ENCODE results near the gene CD48. TPM values are rescaled to one million over a fixed set of nuclear protein-coding genes. Genes with fewer than 3 reads are reported as not detected.
"Not testable (repeated sequence)": the region's sequence is repeated elsewhere in the genome, so short reads cannot be mapped to it uniquely, and the experiment has no call there.

CD48 gene
- polyA plus RNA-seq, 4 donors: 1.1 to 1.8 (median 1.5) TPM

DNA sequence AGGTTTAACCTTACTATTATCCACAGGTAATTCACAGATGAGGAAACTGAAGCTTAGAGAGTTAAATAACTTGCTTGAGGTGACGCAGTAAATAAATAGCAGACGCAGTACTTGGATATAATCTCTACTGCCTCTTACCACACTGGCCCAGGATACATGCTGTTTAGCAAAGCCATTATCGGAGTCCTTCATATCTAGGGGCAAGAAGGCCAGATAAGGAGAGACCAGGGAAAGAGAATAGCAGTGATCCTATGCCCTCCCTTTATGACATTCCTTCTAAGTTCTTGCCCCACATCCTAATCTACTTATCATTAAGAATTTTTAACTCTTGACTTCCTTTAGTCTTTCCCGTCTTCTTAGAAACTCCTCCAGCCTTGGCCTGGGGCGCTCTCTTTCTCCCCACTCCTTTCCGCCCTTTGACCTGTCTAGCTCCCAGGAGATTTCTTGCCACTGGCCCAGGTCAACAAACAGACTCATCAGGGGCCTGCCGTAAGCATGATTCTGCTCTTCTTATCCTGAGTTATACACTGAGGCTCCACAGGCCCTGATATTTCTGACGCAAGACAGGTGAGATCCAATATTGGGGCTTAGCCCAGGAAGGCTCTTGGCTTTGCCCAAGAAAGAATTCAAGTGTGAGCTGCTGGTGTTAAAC, 53.3 kb downstream of the CD48 start:
- DNase-seq (ENCODE audit: low read depth in 4 of 4, low spot score in 3 of 4): no peak

DNA sequence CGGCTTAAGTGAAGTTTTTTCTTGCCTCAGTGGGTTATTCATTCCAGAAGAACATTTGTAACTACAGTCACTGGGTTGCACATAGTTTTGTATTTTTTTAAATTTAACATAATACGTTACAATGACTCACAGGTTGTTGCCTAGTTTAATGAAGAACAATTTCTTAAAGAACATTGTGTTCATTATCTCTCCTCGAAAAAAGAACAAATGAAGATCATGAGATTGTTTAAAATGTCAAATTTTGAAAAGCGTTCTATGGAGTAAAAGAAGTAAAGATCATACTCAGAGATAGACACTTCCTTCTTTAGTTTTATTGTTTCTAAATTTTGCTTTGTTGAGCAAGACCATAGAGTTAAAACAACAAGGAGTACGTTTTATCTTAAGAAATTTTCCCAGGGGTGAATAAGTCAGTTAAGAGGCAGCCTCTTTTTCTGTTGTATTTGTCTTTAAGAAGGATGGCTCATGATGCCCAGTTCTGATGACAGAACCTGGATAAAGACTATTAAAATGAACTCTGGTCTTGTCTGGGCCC, 54.3 kb downstream of the CD48 start:
- no peak for DNase-seq (ENCODE audit: low read depth in 4 of 4, low spot score in 3 of 4)

DNA sequence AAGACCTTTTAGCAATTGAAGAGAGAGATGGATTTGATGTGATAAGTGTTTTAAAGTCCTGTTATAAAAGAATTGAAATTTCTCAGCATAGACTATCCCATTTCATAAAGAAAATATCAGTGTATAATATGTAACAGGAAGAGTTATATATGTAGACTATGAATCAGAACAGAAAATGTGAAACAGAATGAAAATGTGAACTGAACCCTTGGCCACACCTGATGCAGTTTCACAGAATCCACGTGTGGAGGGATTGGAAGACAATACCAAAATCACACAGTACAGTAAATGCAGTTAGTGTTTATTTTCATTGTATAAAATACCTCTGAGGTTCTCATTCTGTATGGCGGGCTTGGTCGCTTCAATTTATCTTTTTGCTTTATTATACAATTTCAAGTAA, 54.9 kb downstream of the CD48 start:
- no peak for DNase-seq (ENCODE audit: low read depth in 4 of 4, low spot score in 3 of 4)

DNA sequence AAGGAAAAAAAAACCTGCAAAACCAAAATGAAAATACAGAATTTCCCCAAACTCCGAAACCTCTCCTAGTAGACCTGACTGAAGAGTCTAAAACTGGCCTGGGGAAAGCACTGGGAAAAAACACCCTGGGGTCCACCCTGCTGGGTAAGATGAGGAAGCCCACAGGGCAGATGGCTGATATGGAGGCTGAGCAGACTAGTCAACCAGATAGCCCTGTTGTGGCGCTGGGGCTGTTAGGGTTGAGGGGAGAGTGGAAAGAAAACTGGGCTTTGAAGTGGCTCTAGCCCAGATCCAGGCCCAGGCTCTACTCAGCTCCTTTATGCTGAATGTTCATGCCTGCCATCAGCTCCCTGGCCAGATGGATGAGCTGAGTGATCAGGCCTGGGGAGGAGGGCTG, 58.0 kb downstream of the CD48 start:
- no peak for DNase-seq (ENCODE audit: low read depth in 4 of 4, low spot score in 3 of 4)

DNA sequence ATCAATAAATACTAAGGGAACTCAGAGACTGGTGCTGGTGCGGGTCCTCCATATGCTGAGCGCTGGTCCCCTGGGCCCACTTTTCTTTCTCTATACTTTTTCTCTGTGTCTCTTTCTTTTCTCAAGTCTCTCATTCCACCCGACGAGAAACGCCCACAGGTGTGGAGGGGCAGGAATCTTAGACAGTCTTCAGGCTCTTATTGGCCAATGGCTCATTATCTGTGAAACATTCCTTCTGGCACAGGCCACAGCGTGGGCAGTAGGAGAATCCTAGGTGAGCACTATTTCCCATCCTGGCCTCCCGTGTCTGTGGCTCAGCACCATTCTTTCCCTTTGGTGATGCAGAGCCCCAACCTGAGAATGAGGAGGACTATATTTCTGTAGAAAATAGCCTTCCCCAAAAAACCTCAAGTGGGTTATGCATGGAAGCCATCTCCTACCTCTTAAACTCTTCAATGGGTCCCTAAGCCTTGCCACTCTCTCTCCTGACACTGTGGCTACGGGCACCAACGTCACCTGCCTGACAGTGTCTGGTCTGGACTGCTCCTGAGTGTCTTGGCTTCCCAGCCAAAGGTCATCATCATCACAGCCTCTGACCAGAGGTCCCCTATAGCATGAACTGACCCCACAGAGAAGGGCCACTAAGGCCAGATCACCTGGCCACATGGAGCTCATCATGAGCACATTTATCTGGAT, 58.5 kb downstream of the CD48 start:
- DNase-seq (ENCODE audit: low read depth in 4 of 4, low spot score in 3 of 4): no peak

DNA sequence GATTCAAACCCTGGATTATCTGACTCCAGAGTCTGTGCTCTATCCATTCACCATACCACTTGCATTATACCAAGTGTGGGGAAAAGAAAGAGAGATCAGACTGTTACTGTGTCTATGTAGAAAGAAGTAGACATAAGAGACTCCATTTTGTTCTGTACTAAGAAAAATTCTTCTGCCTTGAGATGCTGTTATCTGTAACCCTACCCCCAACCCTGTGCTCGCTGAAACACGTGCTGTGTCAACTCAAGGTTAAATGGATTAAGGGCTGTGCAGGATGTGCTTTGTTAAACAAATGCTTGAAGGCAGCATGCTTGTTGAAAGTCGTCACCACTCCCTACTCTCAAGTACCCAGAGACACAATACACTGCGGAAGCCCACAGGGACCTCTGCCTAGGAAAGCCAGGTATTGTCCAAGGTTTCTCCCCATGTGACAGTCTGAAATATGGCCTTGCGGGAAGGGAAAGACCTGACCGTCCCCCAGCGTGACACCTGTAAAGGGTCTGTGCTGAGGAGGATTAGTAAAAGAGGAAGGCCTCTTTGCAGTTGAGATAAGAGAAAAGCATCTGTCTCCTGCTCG, 59.5 kb downstream of the CD48 start:
- DNase-seq (ENCODE audit: low read depth in 4 of 4, low spot score in 3 of 4): not testable (repeated sequence)

DNA sequence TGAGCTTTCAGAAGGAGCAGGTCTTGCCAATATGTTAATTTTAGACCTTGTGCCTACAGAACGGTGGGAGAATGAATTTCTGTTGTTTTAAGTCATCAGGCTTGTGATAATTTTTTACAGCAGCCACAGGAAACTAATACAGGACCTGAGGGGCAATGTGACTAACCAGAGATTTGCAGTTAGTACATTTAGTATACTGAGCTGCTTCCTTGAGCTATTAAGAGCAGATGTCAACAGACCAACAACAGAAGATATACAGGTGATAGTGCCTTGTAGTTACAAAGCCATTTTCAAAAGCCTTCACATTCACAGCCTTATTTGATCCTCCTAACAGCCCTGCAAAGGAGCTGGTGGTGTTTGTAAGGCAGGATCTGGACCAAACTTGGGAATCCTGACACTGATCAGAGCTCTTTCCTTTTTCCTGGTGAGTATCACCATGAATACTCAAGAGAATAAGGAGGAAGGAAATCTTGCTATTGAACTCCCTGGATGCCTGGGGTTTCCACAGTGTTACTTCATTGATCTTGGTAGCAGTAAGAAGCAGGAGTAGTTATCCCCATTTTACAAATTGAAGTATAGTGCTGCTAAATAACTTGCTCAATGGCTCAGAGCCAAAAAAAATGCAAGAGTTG, 60.1 kb downstream of the CD48 start:
- no peak for DNase-seq (ENCODE audit: low read depth in 4 of 4, low spot score in 3 of 4)

DNA sequence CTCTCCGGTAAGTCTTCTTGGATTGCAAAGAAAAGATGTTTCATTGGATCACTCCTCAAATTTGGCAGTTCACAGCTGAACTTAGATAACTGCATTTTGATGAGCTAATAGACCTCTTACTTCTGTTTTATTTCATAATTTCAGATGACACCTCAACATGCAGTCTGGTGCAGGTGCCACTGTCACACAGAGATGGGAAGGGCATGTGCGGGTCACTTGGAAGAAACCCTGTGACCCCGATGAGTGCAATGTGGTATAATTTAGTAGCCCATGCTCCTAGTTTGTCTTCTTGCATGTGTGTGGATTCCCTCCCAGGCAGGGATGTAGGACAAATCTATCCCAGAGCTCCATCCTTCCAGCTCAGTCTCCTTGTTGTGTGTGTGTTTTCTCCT, 64.3 kb downstream of the CD48 start:
- no peak for DNase-seq (ENCODE audit: low read depth in 4 of 4, low spot score in 3 of 4)

DNA sequence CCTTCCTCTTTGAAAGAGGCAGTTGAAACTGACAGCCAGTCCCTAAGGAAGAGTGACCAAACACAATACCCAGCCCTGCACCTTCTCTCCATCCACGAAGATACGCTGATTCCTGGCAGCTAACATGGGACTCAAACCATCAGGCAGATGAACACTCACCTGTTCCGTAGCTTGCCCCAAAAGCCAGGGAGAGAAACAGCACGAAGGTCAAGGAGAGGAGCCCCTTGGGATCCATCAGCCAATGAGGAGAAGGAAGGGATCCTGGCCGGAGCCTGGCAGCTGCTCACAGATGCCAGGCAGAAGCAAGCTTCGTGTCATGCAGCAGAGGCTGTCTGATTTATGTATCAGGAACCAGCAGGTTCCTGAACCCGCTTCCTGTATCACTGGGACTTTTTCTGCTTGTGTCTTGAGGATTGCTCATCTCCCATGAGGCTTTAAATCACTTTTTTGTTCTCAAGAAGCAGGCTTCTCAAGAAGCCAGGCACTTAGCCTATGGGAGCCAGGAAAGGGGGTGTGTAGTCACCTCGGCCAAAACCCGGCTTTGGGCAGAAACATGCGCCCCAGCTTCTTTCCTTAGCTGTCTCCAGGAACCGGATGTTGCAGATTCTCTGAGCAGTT, 64.8 kb downstream of the CD48 start, which contains the start of gene SLAMF1:
Gene SLAMF1, minus strand, starts transcription at position 334 of the 618 bp plus-strand sequence. Its CDS starts 99 bp downstream, at position 235.
- no peak for DNase-seq (ENCODE audit: low read depth in 4 of 4, low spot score in 3 of 4)

DNA sequence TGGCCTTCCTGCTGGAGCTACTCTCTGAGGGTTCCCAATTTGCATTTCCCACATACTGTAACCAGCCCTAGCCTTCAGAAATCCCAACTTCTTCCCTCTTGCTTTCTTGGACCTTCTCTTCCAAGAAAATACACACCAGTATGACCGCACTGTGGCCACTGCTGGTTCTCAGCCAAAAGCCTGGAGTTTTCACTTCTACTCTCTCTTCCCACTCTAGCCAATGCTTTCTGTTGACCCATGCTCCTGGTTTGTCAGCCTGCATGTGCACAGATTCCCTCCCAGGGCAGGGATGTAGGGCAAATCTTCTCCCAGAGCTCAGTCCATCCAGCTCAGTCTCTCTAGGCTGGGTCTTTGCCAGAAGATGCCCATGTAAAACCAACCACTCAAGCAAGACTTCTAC, 65.4 kb downstream of the CD48 start:
- DNase-seq (ENCODE audit: low read depth in 4 of 4, low spot score in 3 of 4): no peak

DNA sequence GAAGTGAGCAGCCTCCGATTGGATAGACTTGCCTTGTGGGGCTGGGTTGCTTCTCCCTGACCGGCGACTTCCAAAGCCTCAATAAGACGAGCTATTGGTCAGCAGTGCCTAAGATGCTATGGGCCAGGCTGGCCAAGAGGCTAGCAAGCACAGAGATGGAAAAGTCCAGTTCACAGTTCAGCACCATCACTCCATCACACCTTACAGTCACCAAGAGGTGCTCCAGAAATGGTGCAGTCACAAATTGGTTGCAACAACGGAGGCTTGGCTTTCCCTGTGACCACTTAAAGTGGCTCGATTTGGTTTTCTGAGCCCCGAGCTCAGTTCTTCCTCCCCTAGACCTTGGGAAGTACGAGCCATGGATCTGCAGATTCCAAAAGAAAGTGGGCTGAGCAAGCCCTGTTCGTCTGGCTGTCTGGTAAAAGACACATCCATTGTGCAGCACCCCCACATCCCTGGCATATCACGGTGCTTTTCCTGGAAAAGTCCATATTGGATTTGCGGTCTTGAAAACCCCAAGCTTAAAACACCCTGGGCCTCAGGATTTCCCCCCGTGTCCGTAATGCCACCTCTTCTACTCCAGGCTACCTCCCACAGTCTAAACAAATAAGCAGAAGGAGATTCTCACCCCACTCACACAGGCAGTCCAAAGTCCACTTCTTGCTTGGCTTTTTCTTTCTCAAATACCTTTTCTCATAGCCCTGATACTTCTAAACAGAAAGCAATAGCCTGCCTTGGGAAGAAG, 66.1 kb downstream of the CD48 start:
- DNase-seq (ENCODE audit: low read depth in 4 of 4, low spot score in 3 of 4): no peak

DNA sequence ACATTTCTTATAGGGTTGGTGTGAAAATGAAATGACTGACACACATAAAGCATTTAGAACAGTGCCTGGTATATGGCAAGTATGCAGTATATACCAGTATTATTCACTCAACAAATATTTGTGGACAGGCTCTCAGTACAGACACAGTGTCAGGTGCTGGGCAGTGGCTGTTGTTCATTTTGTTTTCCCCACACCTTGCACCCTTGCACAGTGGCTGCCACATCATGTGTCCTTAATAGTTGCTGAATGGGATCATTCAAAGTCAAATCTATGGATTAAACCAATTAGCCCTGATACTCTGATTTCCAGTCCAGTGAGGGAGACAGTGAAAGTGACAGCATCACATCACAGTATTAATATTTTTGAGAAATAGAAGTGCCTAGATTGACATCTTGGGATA, 67.2 kb downstream of the CD48 start:
- DNase-seq (ENCODE audit: low read depth in 4 of 4, low spot score in 3 of 4): no peak

DNA sequence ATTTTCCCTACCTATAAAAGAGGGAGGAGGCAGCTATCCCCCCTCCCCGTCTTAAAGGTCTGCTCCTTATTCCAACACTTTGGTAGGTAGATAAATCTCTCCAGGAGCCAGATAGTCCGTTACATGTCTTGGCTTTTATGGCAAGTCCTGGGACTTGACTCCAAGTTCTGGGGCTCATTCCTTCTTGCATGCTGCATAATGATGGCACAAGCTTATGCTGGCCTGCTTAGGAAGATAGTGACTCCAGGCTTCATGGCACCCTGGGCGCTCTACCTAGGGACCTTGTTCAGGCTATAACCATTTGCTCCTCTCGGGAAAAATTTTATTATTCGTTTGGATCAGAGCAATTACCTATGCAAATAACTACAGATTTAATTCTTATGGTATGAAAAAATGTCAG, 68.5 kb downstream of the CD48 start:
- no peak for DNase-seq (ENCODE audit: low read depth in 4 of 4, low spot score in 3 of 4)

DNA sequence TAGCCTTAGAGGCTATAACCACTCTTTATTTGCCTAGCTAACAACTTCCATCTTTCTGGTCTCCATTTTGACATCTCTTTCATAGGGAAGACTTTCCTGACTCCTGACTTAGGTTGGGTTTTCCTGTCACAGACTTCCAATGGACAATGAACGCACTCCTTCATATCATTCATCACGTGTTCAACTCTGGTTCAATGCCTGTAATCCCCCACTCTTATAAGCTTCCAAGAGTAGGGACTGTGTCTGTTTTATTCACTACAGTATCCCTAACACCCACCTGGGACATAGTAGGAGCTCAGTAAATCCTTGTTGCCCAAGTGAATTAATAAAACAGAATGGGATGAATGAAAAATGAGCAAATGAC, 69.4 kb downstream of the CD48 start:
- DNase-seq (ENCODE audit: low read depth in 4 of 4, low spot score in 3 of 4): no peak

DNA sequence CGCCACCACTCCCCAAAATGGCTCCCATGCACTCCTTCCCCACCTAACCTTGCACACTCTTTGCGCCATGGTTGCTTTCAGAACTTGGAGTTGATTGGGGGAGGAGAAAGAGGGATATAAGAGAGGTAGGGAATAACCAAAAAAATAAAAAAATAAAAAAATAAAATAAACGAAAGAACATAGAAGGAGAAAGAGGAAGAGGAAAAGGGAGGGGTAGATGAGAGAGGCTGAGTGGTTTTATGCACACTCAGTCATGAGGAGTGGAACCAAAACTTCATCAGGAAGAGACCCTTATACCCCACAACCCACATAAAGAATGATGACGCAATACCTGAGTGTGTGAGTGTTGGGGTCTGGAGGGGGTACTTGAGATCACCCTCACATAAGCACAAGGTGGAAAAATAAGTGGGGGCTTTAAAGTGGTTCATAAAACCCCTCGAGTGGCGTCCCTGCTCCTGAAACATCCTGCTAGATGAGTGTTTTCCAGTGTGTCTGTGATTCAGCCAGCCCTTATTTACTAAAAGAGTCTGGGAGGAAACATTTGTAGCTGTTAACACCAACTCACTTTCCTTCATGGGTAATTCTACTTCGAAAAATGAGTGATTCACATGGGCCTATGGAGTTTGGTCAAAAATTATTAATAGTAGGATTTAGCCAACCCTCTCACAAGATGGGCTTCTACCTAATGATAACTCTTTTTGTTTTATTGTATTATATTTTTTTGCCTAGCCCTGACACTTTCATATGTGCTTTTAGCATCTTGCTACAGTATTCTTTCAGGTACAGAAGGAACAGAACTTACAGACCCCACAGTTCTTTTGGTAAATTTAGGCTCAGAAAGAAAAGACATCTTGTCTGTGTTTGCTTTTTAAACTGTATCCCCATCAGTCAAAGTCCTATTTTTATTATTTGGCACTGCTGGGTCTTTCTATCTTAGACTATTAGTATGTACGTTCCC, 70.0 kb downstream of the CD48 start:
- DNase-seq (ENCODE audit: low read depth in 4 of 4, low spot score in 3 of 4): no peak

DNA sequence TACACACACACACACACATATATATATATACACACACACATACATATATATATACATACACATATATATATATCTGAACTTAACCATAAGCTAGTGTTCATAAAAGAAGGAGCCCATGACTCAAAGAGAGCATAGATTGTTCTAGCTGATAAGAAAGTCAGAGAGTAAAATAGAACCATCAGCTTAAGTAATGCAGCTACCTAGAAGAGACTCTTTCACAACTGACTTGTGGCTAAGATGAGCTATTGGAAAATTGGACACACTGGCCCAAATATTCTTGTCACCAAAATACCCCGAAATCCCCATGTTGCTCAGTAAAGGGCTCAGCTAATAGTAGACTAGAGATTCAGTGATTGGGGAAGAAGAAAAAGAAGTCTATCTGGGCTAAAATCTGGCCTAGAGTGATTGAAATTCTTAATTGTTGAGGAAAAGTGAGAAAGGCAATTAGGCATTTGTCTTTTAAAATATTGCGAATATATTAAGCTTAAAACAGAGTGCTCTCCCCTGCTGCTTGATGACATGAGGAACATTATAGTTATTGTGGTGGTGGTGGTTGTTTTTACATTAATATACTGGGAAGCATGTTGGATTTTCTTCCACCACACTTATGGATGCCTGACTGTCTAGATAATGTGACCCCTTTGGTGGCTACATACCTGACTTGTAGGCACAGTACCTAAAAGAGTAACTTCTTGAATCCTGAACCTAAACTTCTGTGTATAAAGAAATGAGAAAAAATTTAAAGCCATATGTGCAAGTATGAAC, 71.1 kb downstream of the CD48 start:
- DNase-seq (ENCODE audit: low read depth in 4 of 4, low spot score in 3 of 4): no peak

DNA sequence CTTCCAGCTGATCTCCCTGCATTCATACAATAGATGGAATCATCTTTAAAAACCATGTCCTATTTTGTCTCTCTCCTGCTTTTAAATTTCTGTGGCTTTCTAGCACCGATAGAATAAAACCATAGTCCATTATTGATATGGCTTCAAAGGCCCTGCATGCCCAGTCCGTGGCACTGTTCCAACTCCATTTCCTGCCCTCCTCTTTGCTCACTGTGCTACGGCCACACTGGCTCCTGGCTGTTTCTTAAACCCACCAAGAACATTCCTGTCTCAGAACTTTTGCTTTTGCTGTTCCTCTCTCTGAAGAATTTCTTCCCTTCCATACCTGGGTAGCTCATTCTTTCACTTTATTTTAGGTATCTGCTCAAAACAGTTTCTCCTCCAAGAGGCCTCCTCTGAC, 72.0 kb downstream of the CD48 start:
- no peak for DNase-seq (ENCODE audit: low read depth in 4 of 4, low spot score in 3 of 4)

DNA sequence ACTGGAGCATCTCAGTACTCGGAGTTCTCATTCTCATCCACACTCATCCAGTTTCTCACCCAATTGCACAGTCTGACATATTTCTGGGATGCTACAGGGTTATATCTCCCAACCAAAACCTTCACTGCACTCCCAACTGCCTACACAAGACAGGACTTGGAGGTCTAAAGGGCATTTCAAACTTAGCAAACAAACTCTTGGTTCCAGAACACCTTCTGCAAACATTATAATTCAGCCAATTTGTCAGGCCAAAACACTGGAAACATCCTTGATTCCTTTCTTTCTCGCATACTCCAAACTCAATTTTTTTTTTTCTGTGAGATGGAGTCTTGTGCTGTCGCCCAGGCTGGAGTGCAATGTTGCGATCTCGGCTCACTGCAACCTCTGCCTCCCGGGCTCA, 72.7 kb downstream of the CD48 start:
- DNase-seq (ENCODE audit: low read depth in 4 of 4, low spot score in 3 of 4): no peak

DNA sequence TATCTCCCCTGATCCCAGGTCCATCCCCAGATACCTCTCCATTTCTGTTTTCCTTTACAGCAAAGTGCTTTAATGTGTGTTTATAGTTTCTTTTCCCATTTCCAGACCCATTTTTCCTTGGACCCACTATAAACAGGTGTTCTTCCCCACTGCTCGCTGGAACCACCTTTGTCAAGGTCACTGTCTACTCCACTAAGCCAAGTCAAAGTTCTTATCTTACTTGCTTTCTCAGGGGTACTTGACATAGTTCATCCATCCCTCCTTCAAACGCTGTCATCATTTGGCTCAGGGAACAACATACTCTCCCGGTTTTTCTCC, 73.1 kb downstream of the CD48 start:
- DNase-seq (ENCODE audit: low read depth in 4 of 4, low spot score in 3 of 4): no peak

All from right renal pelvis (tissue), 4 donors.